Uterus (tissue), 4 donors: ENCODE data around the gene FBXW7. TPM values are rescaled to one million over a fixed set of nuclear protein-coding genes. Genes with fewer than 3 reads are reported as not detected.

Experiments used
- DNase-seq, 2 donors: peaks; one replicate each; pipeline ENCODE4 v3.0.0-alpha.2; 2019 to 2020
- H3K27ac ChIP-seq, 2 donors: fragments of 200-600 bp; sonication (generic); 1 replicate in 1 of 2; 2 replicates in 1 of 2; pipeline ENCODE4 v1.5.1; 2016 to 2018
- H3K27me3 ChIP-seq, 2 donors: fragments of 200-600 bp; sonication (generic); one replicate each; pipeline ENCODE4 v1.5.1; 2018 to 2019; ENCODE audit warnings: control low read depth in 1 of 2
- H3K36me3 ChIP-seq, 2 donors: fragments of 200-600 bp; sonication (generic); one replicate each; pipeline ENCODE4 v1.5.1; 2019; ENCODE audit warnings: control low read depth in 1 of 2
- H3K4me1 ChIP-seq, 2 donors: fragments of 200-600 bp; sonication (generic); one replicate each; pipeline ENCODE4 v1.5.1; 2018 to 2019; ENCODE audit warnings: control low read depth in 1 of 2
- H3K4me3 ChIP-seq, 2 donors: fragments of 200-600 bp; sonication (generic); 1 replicate in 1 of 2; 2 replicates in 1 of 2; pipeline ENCODE4 v1.5.1; 2018 to 2019; ENCODE audit warnings: mild to moderate bottlenecking in 1 of 2
- H3K9me3 ChIP-seq, 2 donors: fragments of 200-600 bp; sonication (generic); one replicate each; pipeline ENCODE4 v1.5.1; 2019; ENCODE audit warnings: control low read depth in 1 of 2
- CTCF ChIP-seq, 4 experiments: fragments of 200-600 bp in 2 of 4; fragments of 450-650 bp in 2 of 4; sonication (generic) in 2 of 4; IDR thresholded peaks; one replicate each; pipeline ENCODE4 v1.5.1; 2016 to 2019; ENCODE audit warnings: antibody characterized with exemption in 4 of 4, mild to moderate bottlenecking in 2 of 4, moderate library complexity in 1 of 4
- POLR2A ChIP-seq, 2 donors: fragments of 450-650 bp; IDR thresholded peaks; one replicate each; pipeline ENCODE4 v1.6.1; 2016; ENCODE audit warnings: antibody characterized with exemption in 2 of 2, mild to moderate bottlenecking in 1 of 2, moderate library complexity in 1 of 2
- intact Hi-C: fragments of 100-400 bp; cut with DNase I; formaldehyde crosslinking; loops from one replicate; pipeline ENCODE4 v1.15.1; 2023; ENCODE audit warnings: low total_unique reads
- total RNA-seq, 4 donors: library from RNA; depleted of rRNA in 3 of 4; stranded (reverse); fragments of >200 nt in 3 of 4; gene quantifications; one replicate each; pipeline versions ENCODE4 v1.1.0 to v1.2.4, GENCODE V29; 2014 to 2023
- donor health status: DM: yes; HTN: yes; CAD: no.

The FBXW7 gene
- total RNA-seq, 4 donors from 2014 or later, result 50.6 to 152 (median 90.8) TPM

GRCh38 chr4:152419809-152420208 is 116.1 kb downstream of the FBXW7 start:
- no peak for DNase-seq
- TF ChIP-seq POLR2A (IDR thresholded peaks at IDR 0.05) (no peak), CTCF (IDR thresholded peaks at IDR 0.05) (no peak)
- no peaks in the 10 kb centered on the region for H3K27me3 ChIP-seq
- H3K9me3 ChIP-seq, result no peaks in the 10 kb centered on the region
- H3K4me3 ChIP-seq, result no peak overlapping the region
- no peaks in the 10 kb centered on the region for H3K4me1 ChIP-seq
- H3K27ac ChIP-seq, result no peak overlapping the region
- no peaks in the 10 kb centered on the region for H3K36me3 ChIP-seq
- intact Hi-C loops, result no loop called here

GRCh38 chr4:152417673-152418072 is 118.2 kb downstream of the FBXW7 start:
- no peak overlapping the region for H3K27ac ChIP-seq

GRCh38 chr4:152415980-152416379 is 119.9 kb downstream of the FBXW7 start:
- no peak overlapping the region for H3K27ac ChIP-seq
- no peaks in the 10 kb centered on the region for H3K27me3 ChIP-seq
- H3K36me3 ChIP-seq, result no peaks in the 10 kb centered on the region
- H3K4me1 ChIP-seq, result no peaks in the 10 kb centered on the region
- no peak for TF ChIP-seq CTCF (IDR thresholded peaks at IDR 0.05)
- TF ChIP-seq POLR2A (IDR thresholded peaks at IDR 0.05), result no peak
- no peak for DNase-seq
- intact Hi-C loops, result no loop called here
- H3K4me3 ChIP-seq, result no peak overlapping the region
- no peaks in the 10 kb centered on the region for H3K9me3 ChIP-seq

More at GRCh38 chr4:152417673-152418072, 118.2 kb downstream of the FBXW7 start:
- Histone ChIP-seq H3K36me3 (no peaks in the 10 kb centered on the region), H3K27me3 (no peaks in the 10 kb centered on the region), H3K4me3 (no peak overlapping the region), H3K9me3 (no peaks in the 10 kb centered on the region), H3K4me1 (no peaks in the 10 kb centered on the region)
- intact Hi-C loops, result no loop called here
- no peak for DNase-seq
- TF ChIP-seq POLR2A (IDR thresholded peaks at IDR 0.05), result no peak
- TF ChIP-seq CTCF (IDR thresholded peaks at IDR 0.05), result no peak

GRCh38 chr4:152408514-152409327 is 127.2 kb downstream of the FBXW7 start:
- Histone ChIP-seq H3K4me1 (no peaks in the 10 kb centered on the region), H3K27me3 (no peaks in the 10 kb centered on the region), H3K9me3 (no peaks in the 10 kb centered on the region), H3K36me3 (no peaks in the 10 kb centered on the region), H3K27ac (no peak overlapping the region), H3K4me3 (no peak overlapping the region)
- TF ChIP-seq CTCF (IDR thresholded peaks at IDR 0.05) (peak in 2 of 4 experiments; percentile 7 to 17), POLR2A (IDR thresholded peaks at IDR 0.05) (no peak)
- DNase-seq, result no peak
- intact Hi-C loops, result no loop called here

- DNase-seq, result no peak
- Histone ChIP-seq H3K4me1 (no peaks in the 10 kb centered on the region), H3K36me3 (no peaks in the 10 kb centered on the region), H3K9me3 (no peaks in the 10 kb centered on the region), H3K4me3 (no peak overlapping the region), H3K27ac (no peak overlapping the region), H3K27me3 (no peaks in the 10 kb centered on the region)
- intact Hi-C loops, result no loop called here
- no peak for TF ChIP-seq CTCF (IDR thresholded peaks at IDR 0.05)
- no peak for TF ChIP-seq POLR2A (IDR thresholded peaks at IDR 0.05)
These were observed 134.5 kb downstream of the FBXW7 start for GRCh38 chr4:152401424-152401823.
